Erythroblast (primary cell): ENCODE data around the gene MED31.
A peak's percentile ranks its signal among the peaks of the same experiment; 100 is the strongest.

Experiments
- DNase-seq, 2 experiments: peaks; one replicate each; lab custom pipeline; 2025; lab: John Stamatoyannopoulos, UW
- GATA1 ChIP-seq: IDR thresholded peaks from 2 replicates; pipeline ENCODE4 v1.6.1; 2011; ENCODE audit warnings: low read depth, mild to moderate bottlenecking, control low read depth, low read length, moderate library complexity
- POLR2A ChIP-seq: IDR thresholded peaks from 2 replicates; pipeline ENCODE4 v1.6.1; 2011; ENCODE audit warnings: mild to moderate bottlenecking, low read length

Gene MED31

DNA sequence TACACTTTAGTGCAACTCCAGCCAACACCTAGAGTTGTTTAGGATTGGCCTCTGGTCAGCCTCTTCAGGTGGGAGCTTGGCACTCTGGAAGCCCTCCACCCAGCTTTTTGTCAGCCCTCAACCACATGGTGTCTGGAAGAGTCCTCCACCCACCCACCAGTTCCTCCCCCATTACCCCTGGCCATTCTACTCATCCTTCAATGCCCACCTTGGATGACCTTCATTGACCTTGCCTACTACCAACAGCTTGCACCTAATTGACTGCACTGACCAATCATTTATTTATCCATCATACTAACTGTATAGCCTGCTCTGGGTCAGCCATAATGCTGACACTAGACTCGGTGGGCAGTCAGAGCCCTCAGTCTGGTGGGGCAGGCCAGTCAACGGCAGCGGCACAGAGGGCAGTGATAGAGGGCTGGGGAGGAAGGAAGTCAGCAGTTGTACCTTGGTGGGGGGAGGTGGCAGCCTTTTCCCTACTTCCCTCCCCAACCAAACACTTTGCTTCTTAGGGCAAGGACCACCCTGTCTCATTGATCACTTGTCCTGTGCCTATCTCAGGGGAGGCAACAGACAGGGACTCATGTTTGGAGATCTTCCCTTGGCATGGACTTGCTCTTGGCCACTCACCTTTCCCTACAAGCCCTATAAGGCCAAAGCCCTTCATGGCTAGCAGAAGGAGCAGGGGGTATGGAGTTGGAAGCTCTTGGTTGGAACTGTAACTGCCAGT is 32.5 kb upstream of the MED31 start:
- no peak for TF ChIP-seq GATA1
- TF ChIP-seq POLR2A, result no peak
- no peak for DNase-seq

DNA sequence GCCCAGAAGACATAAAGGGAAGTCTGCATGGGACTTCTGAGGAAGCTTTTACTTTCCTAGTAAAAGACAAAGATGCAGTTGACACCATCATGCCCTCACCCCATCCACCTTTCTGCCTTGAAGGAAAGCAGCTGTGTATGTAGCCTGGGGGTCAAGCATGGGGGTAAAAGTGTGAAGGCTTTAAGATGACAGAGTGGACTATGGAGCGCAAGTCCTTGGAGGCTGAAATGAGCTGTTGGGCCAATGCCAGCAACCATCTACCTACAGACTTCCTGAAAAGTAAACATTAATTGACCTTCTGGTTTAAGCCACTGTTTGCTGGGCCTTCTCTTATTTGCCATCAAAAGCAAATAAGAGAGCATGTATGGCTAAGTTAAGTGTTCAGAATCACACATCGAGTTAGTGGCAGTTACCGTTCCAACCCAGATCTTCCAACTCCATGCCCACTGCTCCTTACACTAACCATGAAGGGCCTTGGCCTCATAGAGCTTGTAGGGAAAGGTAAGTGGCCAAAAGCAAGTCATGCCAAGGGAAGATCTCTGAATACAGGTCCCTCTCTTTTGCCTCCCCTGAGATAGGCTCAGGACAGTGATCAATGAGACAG is 31.8 kb upstream of the MED31 start:
- TF ChIP-seq GATA1 (no peak), POLR2A (no peak)
- no peak for DNase-seq

DNA sequence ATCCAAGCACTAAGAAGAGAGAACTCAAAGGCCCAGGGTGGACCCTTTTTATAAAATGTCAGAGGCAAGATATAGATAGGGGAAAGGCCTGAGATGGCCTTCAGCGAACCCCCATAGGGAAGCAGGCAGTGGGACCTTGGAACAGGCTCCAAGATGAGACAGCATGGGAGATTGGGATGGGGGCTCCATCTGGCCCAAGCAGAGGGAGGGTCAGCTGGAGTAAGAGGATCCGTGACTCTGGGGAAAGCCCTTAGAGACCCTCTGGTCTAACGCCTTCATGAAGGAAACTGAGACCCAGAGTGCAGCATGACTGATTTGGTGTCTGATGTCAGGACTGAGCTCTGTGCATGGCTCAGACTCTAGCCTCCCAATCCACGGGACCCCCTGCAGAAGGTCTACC is 30.9 kb upstream of the MED31 start:
- TF ChIP-seq POLR2A, result no peak
- TF ChIP-seq GATA1, result no peak
- DNase-seq, result no peak

DNA sequence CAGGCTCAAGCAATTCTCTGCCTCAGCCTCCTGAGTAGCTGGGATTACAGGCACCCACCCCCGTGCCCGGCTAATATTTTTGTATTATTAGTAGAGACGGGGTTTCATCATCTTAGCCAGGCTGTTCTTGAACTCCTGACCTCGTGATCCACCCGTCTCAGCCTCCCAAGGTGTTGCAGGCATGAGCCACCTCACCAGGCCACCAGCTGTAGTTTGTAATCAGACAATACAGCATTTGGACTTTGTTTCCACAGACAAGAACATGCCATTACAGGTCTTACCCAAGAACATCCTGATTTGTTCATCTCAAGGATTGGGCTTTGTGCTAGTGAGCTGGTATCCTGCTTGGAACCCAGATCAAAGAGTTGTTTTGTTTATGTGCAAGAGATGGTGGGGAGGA is 30.3 kb upstream of the MED31 start:
- DNase-seq, result no peak
- TF ChIP-seq POLR2A (no peak), GATA1 (no peak)

DNA sequence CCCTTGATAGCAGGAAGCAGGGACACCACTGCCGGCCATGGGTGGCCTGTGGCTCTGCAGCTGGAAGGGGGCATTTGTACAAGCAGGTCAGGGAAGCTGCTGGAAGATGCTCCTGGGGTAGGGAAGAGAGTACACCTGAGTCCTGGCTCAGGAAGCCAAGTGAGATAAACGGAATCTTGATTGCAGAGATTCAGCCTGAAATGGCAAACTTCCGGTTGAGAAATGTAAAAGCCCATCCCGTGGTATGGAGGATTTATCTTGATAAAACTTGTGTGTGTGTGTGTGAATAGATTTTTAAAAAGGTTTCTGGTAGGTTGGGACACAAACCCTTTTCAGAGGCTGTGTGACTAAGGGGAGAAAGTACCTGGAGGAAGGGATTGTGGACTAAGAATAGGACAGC is 29.8 kb upstream of the MED31 start:
- no peak for TF ChIP-seq POLR2A
- TF ChIP-seq GATA1, result no peak
- no peak for DNase-seq

DNA sequence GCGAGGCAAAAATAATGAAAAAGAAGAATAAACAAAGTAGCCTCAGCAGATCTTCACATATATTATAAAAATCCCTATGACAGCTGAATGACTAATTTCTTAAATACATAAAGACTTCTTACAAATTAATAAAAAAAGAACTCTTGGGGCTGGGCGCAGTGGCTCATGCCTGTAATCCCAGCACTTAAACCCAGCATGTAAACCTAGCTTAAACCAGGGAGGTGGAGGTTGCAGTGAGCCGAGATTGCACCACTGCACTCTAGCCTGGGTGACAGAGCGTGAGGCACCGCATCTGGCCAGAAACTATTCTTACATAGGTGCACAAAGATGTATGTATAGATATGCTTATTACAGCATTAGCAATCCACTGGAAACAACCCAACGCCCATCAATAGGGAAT is 27.8 kb upstream of the MED31 start:
- no peak for TF ChIP-seq POLR2A
- TF ChIP-seq GATA1, result no peak
- no peak for DNase-seq

DNA sequence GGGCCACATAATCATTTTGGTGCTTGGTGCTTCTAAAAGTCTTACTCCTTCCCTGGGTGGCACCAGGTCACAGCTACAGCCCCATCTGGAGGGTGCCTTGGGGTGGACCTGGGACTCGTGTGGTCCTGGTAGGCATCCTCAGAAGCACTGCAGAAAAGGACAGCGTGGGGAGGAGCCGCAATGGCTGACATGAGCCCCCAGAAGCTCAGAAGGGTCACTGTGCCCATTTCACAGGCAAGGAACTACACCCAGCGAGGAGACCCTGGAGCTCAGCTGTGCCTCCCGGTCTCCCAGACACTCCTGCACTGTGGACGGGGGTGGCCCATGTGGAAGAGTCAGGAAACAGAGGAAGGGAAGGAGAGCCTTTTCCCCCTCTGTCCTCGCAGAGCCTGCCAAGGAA is 26.5 kb upstream of the MED31 start:
- TF ChIP-seq POLR2A (no peak), GATA1 (no peak)
- no peak for DNase-seq

DNA sequence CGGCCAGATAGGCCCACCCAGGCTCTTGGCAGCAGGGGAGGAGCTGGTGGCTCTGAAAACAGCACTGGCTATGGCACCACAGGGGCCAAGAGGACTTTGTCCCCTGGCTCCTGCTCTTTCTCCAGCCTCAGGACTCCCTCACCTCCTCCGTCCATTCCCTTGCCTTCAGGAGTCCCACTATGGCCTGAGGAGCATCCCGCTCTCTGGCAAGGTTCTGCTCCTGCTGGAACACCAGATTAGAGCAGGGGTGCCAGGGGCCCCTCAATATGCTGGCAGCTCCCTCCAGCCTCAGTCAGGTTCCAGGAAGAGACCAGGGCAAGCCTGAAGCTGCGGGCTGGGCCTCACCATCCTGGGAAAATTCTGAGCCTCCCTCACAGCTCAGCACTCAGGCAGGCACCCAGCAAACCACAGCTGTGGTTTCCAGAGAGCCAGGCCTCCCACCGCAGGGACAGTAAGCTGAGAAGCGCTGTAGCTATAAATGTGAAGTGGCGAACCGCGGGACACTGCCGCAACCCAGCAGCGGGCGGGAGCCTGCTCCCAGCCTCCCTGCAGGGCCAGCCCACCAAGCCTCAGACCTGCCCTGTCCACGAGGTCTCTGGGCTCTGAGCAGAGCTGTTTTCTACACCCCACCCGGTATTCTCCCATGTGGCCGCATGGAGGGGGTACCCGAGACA is 25.9 kb upstream of the MED31 start:
- no peak for DNase-seq
- TF ChIP-seq GATA1 (no peak), POLR2A (no peak)

DNA sequence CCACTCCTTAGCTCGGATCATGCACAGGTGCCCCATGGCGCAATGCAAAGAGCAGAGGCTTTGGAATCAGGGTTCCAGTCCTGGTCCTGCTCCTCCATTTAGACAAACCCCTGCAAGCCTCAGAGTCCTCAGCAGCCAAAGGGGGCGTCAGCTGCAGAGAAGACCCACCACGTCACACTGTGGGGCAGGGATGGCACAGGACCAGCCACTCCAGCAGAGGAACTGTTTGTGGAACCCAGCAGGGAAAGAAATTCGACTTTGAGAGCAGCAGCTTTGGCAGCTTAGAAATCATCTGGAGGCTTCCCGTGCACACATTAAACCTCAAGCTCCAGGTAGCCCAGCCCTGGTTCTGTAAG is 25.4 kb upstream of the MED31 start:
- DNase-seq, result no peak
- TF ChIP-seq GATA1 (no peak), POLR2A (no peak)

DNA sequence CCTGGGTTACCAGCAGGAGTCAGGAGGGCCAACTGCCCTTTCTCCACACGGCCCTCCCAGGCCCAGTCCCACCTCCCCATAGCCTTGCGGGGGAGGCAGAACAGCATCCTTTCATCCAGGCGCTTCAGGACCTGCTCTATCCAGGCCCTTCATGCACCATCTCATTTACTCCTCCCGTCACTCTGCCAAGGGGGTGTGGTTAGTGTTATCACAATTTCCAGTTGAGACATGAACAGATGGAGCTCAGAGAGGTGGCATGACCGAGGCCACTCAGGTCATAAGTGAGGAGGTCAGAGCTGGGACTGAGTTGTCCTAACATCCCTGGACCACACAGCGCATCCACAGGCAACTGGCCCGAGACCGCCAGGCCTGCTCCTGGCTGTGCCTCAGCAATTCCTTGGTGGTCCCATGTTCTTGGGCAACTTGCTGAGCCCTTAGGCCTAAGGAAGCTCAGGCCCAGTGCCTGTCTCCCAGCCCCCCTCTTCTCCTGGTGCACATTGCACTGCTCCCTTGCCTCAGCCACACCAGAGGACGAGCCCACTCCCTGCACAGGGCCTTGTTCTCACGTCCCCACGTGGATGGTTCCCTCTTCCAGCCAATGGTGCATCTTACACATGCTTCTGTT is 23.9 kb upstream of the MED31 start:
- peak; percentile 82 to 86 for DNase-seq
- TF ChIP-seq POLR2A (no peak), GATA1 (no peak)

DNA sequence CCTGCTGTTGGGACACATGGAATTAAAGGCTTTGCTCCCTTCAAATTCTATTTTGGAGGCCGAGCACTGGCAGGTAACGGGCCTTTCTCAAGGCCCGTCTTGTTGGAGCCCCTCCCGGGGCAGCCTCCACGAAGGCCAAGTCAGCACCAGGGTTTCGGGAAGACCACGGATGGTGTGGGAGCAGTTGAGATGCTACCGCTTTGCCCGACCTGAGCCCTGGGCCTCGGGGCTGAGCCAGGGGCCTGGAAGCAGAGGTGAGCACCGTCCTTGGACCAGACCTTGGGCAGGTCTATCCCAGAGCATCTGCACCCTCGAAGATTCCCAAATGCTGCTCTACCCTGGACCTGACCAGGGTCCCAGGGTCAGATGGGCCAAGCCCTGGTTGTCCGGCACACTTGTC is 23.2 kb upstream of the MED31 start:
- TF ChIP-seq POLR2A (no peak), GATA1 (no peak)
- no peak for DNase-seq

DNA sequence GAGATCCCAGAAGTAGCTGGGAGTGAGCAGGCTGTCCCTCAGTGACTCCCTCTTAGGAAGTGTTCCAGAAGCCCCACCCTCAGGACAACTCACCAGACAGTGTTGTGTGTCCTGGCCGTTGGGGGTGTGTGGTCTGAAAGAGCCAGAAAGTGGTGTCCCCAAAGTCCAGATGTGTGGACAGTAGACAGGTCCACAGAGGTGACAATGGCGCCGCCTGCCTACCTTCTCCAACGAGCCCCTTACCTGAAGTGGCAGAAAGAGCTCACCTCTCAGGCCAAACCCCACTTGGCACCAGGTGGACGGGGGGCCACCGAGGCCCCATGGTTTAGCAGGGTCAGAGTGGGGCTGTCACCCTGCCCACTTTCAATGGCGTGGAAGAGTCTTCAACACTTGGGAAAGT is 20.0 kb upstream of the MED31 start:
- TF ChIP-seq GATA1, result no peak
- TF ChIP-seq POLR2A, result no peak
- DNase-seq, result no peak

DNA sequence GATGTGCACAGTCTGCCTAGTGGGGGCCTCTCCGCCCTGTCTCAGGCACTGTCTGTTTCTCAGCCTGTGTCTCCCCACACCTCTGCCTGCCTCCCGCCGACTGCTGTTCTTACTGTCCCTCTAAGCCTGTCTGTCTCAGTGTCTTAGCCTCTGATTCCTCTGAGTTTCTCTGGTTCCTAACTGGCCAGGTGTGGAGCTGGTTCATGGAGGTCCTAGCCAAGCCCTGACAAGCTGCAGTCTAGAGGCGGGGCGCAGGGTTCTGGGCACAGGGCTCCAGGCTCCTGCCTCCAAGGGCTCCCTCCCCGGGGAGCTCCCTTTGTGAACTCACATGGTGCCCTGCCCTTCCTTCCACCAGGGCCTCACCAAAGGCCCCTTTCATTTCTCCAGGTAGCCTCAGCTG is 19.6 kb upstream of the MED31 start:
- TF ChIP-seq GATA1, result no peak
- no peak for TF ChIP-seq POLR2A
- no peak for DNase-seq

DNA sequence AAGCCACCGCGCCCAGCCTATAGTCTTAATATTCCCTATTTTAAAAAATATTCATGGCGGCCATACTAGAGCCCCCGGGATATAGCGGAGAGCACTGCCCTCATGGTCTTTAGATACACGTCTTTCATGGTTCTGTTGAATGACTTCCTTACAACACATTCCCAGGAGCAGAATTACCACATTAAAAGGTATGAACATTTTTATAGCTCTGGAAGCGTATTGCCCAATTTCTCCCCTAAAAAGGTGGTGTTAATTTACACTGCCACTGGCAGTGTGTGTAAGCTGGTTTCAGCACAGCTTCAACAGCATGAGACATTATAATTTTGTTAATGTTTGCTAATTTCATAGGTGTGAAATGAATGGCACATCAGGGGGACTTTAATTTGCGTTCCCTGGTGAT is 19.2 kb upstream of the MED31 start:
- TF ChIP-seq POLR2A (no peak), GATA1 (no peak)

More for the DNA sequence above, 19.2 kb upstream of the MED31 start:
- no peak for DNase-seq
